ENCODE results near the gene CDCA7L. TPM values are rescaled to one million over a fixed set of nuclear protein-coding genes. Genes with fewer than 3 reads are reported as not detected.

Gene CDCA7L
- polyA plus RNA-seq, 1 of the 3 experiments (the other 2 are of a cell fraction): 18.4 TPM

DNA sequence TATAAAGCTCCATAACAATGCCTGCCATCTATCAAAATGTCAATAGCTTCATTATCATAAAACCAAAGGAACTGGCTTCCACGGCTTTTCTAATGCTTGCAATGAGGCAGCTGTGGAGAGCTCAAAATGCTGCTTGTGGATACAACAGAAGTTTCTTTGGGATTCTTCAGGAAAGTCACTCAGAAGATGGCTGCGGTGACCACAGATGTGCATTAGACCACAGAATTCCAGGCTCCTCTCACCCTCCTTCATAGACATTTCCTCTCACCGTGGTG is 77.2 kb downstream of the CDCA7L start:
- no peak overlapping the region for H3K4me2 ChIP-seq
- H3K27me3 ChIP-seq (ENCODE audit: insufficient read depth): no peaks in the 10 kb centered on the region; the same call in 1 of the 2 replicates
- ChIA-PET CTCF (no interaction called here), POLR2A (no interaction called here)
- no peak overlapping the region for H3K4me3 ChIP-seq (ENCODE audit: low read depth in 2 of 2, low read length in 1 of 2)
- H3K27ac ChIP-seq (ENCODE audit: low read depth in 2 of 2, low read length in 1 of 2): no peak overlapping the region
- DNase-seq: no peak
- no peaks in the 10 kb centered on the region; a peak in 1 of 4 replicates for H3K4me1 ChIP-seq (ENCODE audit: control insufficient read depth in 1 of 2, insufficient read depth in 2 of 2, low read depth in 1 of 2, low read length in 1 of 2)
- no peaks in the 10 kb centered on the region for H3K36me3 ChIP-seq (replicated peaks in 1 of 2; ENCODE audit: control insufficient read depth in 1 of 2, insufficient read depth in 2 of 2, low read length in 1 of 2)
- H3K79me2 ChIP-seq (ENCODE audit: insufficient read depth): no peaks in the 10 kb centered on the region
- 13% methylated on average over 3 of the region's 3 CpGs for WGBS (ENCODE audit: low lambda C conversion rate)
- no peak overlapping the region for H2AFZ ChIP-seq (ENCODE audit: low read depth)
- H3K9me2 ChIP-seq: no peaks in the 10 kb centered on the region
- no peaks in the 10 kb centered on the region for H3F3A ChIP-seq (replicated peaks; ENCODE audit: insufficient read depth)
- no peaks in the 10 kb centered on the region for H4K20me1 ChIP-seq (ENCODE audit: insufficient read depth)
- H3K9ac ChIP-seq: no peak overlapping the region
- H3K9me3 ChIP-seq: no peaks in the 10 kb centered on the region
- TF ChIP-seq, protein P1, sequence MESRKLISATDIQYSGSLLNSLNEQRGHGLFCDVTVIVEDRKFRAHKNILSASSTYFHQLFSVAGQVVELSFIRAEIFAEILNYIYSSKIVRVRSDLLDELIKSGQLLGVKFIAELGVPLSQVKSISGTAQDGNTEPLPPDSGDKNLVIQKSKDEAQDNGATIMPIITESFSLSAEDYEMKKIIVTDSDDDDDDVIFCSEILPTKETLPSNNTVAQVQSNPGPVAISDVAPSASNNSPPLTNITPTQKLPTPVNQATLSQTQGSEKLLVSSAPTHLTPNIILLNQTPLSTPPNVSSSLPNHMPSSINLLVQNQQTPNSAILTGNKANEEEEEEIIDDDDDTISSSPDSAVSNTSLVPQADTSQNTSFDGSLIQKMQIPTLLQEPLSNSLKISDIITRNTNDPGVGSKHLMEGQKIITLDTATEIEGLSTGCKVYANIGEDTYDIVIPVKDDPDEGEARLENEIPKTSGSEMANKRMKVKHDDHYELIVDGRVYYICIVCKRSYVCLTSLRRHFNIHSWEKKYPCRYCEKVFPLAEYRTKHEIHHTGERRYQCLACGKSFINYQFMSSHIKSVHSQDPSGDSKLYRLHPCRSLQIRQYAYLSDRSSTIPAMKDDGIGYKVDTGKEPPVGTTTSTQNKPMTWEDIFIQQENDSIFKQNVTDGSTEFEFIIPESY (IDR thresholded peaks at IDR 0.05; ENCODE audit: borderline replicate concordance, low read depth): no peak
- no peak for TF ChIP-seq FOXJ3 (CRISPR knock-in tag; IDR thresholded peaks at IDR 0.05)
- TF ChIP-seq FOXM1 (IDR thresholded peaks at IDR 0.05; ENCODE audit: low read depth): no peak
- TF ChIP-seq, protein P2, sequence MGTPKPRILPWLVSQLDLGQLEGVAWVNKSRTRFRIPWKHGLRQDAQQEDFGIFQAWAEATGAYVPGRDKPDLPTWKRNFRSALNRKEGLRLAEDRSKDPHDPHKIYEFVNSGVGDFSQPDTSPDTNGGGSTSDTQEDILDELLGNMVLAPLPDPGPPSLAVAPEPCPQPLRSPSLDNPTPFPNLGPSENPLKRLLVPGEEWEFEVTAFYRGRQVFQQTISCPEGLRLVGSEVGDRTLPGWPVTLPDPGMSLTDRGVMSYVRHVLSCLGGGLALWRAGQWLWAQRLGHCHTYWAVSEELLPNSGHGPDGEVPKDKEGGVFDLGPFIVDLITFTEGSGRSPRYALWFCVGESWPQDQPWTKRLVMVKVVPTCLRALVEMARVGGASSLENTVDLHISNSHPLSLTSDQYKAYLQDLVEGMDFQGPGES (IDR thresholded peaks at IDR 0.05; ENCODE audit: low read depth, low read length): no peak
- TF ChIP-seq CHD2 (IDR thresholded peaks at IDR 0.05; ENCODE audit: low read length, partially characterized antibody): no peak
- no peak for TF ChIP-seq EZH2phosphoT487 (IDR thresholded peaks at IDR 0.05; ENCODE audit: borderline replicate concordance, low read depth)
- no peak for TF ChIP-seq POLR2AphosphoS5 (IDR thresholded peaks at IDR 0.05; ENCODE audit: low read depth, low read length)
- no peak for TF ChIP-seq YY1 (IDR thresholded peaks at IDR 0.05; ENCODE audit: low read depth)
- TF ChIP-seq, protein P3, sequence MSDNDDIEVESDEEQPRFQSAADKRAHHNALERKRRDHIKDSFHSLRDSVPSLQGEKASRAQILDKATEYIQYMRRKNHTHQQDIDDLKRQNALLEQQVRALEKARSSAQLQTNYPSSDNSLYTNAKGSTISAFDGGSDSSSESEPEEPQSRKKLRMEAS (IDR thresholded peaks at IDR 0.05; ENCODE audit: low read depth): no peak
- no peak for TF ChIP-seq RAD21 (IDR thresholded peaks at IDR 0.05; ENCODE audit: low read length)
- no peak for TF ChIP-seq RCOR1 (IDR thresholded peaks at IDR 0.05; ENCODE audit: low read length)

DNA sequence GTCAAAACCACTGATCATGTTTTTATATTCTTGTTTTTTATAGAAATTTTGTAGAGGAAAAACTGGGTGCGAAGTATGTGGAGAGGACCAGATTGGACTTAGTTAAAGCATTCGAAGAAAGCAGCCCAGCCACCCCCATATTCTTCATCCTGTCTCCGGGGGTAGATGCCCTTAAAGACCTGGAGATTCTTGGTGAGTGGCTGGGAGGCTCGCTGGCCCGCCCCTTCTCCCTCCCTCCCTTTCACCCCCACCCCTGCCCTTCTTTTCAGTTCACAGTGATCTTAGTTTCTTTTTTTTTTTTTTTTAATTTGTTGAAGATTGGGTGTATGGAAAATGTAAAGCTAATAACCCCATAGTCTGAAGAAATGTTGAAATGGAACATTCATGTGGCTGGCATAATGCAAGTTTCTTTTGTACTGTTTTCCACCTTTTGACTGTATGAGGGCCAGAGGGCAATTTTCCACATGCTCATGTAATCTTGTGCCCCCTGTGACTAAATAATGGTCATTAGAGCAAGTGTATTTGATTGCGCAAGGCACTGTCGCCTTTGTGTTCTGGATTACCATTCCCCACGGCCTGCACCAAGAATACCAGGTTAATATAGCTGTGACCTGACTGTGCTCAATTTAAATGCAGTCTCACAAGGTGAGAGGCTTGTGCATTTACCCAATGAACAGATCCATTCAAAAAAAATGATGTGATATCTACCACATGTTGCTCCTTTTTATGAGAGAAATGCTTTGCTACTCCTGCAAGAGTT is 77.7 kb downstream of the CDCA7L start:
- Histone ChIP-seq H2AFZ (ENCODE audit: low read depth) (no peak overlapping the region), H3K27me3 (ENCODE audit: insufficient read depth) (no peaks in the 10 kb centered on the region; the same call in 1 of the 2 replicates), H3K9me2 (no peaks in the 10 kb centered on the region), H3K4me1 (ENCODE audit: control insufficient read depth in 1 of 2, insufficient read depth in 2 of 2, low read depth in 1 of 2, low read length in 1 of 2) (no peaks in the 10 kb centered on the region; a peak in 1 of 4 replicates), H3K27ac (ENCODE audit: low read depth in 2 of 2, low read length in 1 of 2) (no peak overlapping the region), H3K4me3 (ENCODE audit: low read depth in 2 of 2, low read length in 1 of 2) (no peak overlapping the region), H4K20me1 (ENCODE audit: insufficient read depth) (no peaks in the 10 kb centered on the region), H3K4me2 (no peak overlapping the region), H3F3A (replicated peaks; ENCODE audit: insufficient read depth) (no peaks in the 10 kb centered on the region), H3K9me3 (no peaks in the 10 kb centered on the region), H3K9ac (no peak overlapping the region), H3K79me2 (ENCODE audit: insufficient read depth) (no peaks in the 10 kb centered on the region), H3K36me3 (replicated peaks in 1 of 2; ENCODE audit: control insufficient read depth in 1 of 2, insufficient read depth in 2 of 2, low read length in 1 of 2) (no peaks in the 10 kb centered on the region)
- WGBS (ENCODE audit: low lambda C conversion rate): 36% methylated on average over 8 of the region's 8 CpGs
- ChIA-PET CTCF (interaction anchor here (0.8 kb wide), 1 partner anchor 101 kb away, joined by 3 read pairs; no protein-coding TSS in a partner anchor), POLR2A (no interaction called here)
- TF ChIP-seq GABPA (IDR thresholded peaks at IDR 0.05; ENCODE audit: low read depth): no peak
- no peak for TF ChIP-seq MXI1 (IDR thresholded peaks at IDR 0.05; ENCODE audit: low read depth, low read length)
- TF ChIP-seq TAF1 (IDR thresholded peaks at IDR 0.05; ENCODE audit: borderline replicate concordance, low read depth, low read length): no peak
- no peak for TF ChIP-seq FOXM1 (IDR thresholded peaks at IDR 0.05; ENCODE audit: low read depth)
- no peak for TF ChIP-seq TCF12 (IDR thresholded peaks at IDR 0.05)
- no peak for TF ChIP-seq RCOR1 (IDR thresholded peaks at IDR 0.05; ENCODE audit: low read length)
- TF ChIP-seq, protein P2 (IDR thresholded peaks at IDR 0.05; ENCODE audit: low read depth, low read length): no peak
- no peak for DNase-seq
